IMR-90 (cell line): Measurements from ENCODE around the gene TFAP2E. TPM values are rescaled to one million over a fixed set of nuclear protein-coding genes. Genes with fewer than 3 reads are reported as not detected.

ENCODE experiments used
- ATAC-seq: fragments of 200-7000 bp; cut with Tn5 transposase; 2 replicates; pipeline ENCODE4 v1.9.1; 2020; ENCODE audit warnings: low read depth, mild to moderate bottlenecking, moderate library complexity
- BruUV-seq: library from RNA; stranded (reverse); fragments of 400-500 nt; replicated peaks from 2 replicates; lab custom pipeline; 2021; lab: Mats Ljungman, UMichigan
- CTCF ChIA-PET: fragments of 300-600 bp; formaldehyde crosslinking; extraction: SDS; loops from one replicate; lab custom pipeline; 2021; ENCODE audit warnings: antibody characterized with exemption; lab: Yijun Ruan, JAX
- POLR2A ChIA-PET: fragments of 300-600 bp; sonication (Branson Sonifier 250); formaldehyde crosslinking; loops from one replicate; lab custom pipeline; 2022; ENCODE audit warnings: antibody characterized with exemption; ENCODE audit not compliant: unreplicated experiment; lab: Charles Lee
- DNase-seq: peaks from one replicate; pipeline ENCODE4 v3.0.0; 2013
- H2AFZ ChIP-seq: replicated peaks from 2 replicates; pipeline ENCODE3; 2013; ENCODE audit warnings: low read length, mild to moderate bottlenecking; ENCODE audit not compliant: poor library complexity
- H2AK5ac ChIP-seq: 2 replicates; pipeline ENCODE4 v1.6.1; 2013; ENCODE audit warnings: low read depth, low read length, inconsistent platforms
- H2AK9ac ChIP-seq: replicated peaks from 2 replicates; pipeline ENCODE3; 2013; ENCODE audit warnings: mild to moderate bottlenecking, low read depth, low read length, moderate library complexity; ENCODE audit not compliant: poor library complexity
- H2BK120ac ChIP-seq: 2 replicates; pipeline ENCODE4 v1.6.1; 2013; ENCODE audit warnings: low read depth, low read length, inconsistent platforms
- H2BK15ac ChIP-seq: 3 replicates; pipeline ENCODE4 v1.6.1; 2013; ENCODE audit warnings: low read depth, low read length, inconsistent platforms
- H2BK20ac ChIP-seq: 2 replicates; pipeline ENCODE4 v1.6.1; 2013; ENCODE audit warnings: low read depth, mild to moderate bottlenecking, inconsistent platforms, low read length, moderate library complexity
- H2BK5ac ChIP-seq: 2 replicates; pipeline ENCODE4 v1.6.1; 2013; ENCODE audit warnings: mild to moderate bottlenecking, low read depth, low read length, inconsistent platforms; ENCODE audit not compliant: poor library complexity, severe bottlenecking
- H3K14ac ChIP-seq: replicated peaks from 2 replicates; pipeline ENCODE4 v1.6.1; 2013; ENCODE audit warnings: low read depth, low read length, inconsistent platforms
- H3K18ac ChIP-seq: 2 replicates; pipeline ENCODE4 v1.6.1; 2013; ENCODE audit warnings: low read depth, low read length, control low read depth
- H3K23ac ChIP-seq: 2 replicates; pipeline ENCODE4 v1.6.1; 2013; ENCODE audit warnings: low read depth, low read length, inconsistent platforms
- H3K27ac ChIP-seq: 2 replicates; pipeline ENCODE4 v1.5.1; 2013; ENCODE audit warnings: mild to moderate bottlenecking, control low read depth, low read length; ENCODE audit not compliant: insufficient read depth
- H3K27me3 ChIP-seq: 2 replicates; pipeline ENCODE4 v1.6.1; 2013; ENCODE audit warnings: low read length; ENCODE audit not compliant: control insufficient read depth, insufficient read depth
- H3K36me3 ChIP-seq: 2 replicates; pipeline ENCODE4 v1.6.1; 2013; ENCODE audit warnings: low read length, mixed read lengths; ENCODE audit not compliant: control insufficient read depth, insufficient read depth
- H3K4ac ChIP-seq: 2 replicates; pipeline ENCODE4 v1.6.1; 2013; ENCODE audit warnings: low read depth, low read length, inconsistent platforms
- H3K4me1 ChIP-seq: 2 replicates; pipeline ENCODE4 v1.6.1; 2013; ENCODE audit warnings: low read length, mixed read lengths; ENCODE audit not compliant: control insufficient read depth, insufficient read depth
- H3K4me2 ChIP-seq: 2 replicates; pipeline ENCODE4 v1.6.1; 2013; ENCODE audit warnings: low read depth, mild to moderate bottlenecking, control low read depth, low read length, moderate library complexity
- H3K4me3 ChIP-seq: 2 replicates; pipeline ENCODE4 v1.5.1; 2013; ENCODE audit warnings: low read depth, mild to moderate bottlenecking, control low read depth, low read length, moderate library complexity; ENCODE audit not compliant: insufficient read depth
- H3K56ac ChIP-seq: 2 replicates; pipeline ENCODE4 v1.6.1; 2013; ENCODE audit warnings: low read length, inconsistent platforms; ENCODE audit not compliant: insufficient read depth; ENCODE audit errors: extremely low read depth
- H3K79me1 ChIP-seq, 2 experiments: 2 replicates each; pipeline ENCODE4 v1.6.1; 2013; ENCODE audit warnings: low read length in 2 of 2, inconsistent platforms in 1 of 2, low read depth in 1 of 2
- H3K9ac ChIP-seq: 2 replicates; pipeline ENCODE4 v1.6.1; 2013; ENCODE audit warnings: low read depth, low read length, control low read depth
- H3K9me1 ChIP-seq: 2 replicates; pipeline ENCODE4 v1.6.1; 2013; ENCODE audit warnings: low read length, inconsistent platforms; ENCODE audit not compliant: insufficient read depth
- H3K9me3 ChIP-seq: 2 replicates; pipeline ENCODE4 v1.6.1; 2013; ENCODE audit warnings: low read length; ENCODE audit not compliant: control insufficient read depth, insufficient read depth
- H4K20me1 ChIP-seq: 2 replicates; pipeline ENCODE4 v1.6.1; 2013; ENCODE audit warnings: low read length, inconsistent platforms; ENCODE audit not compliant: insufficient read depth
- H4K5ac ChIP-seq: 2 replicates; pipeline ENCODE4 v1.6.1; 2013; ENCODE audit warnings: mild to moderate bottlenecking, low read depth, low read length, control low read depth
- H4K8ac ChIP-seq, 2 experiments: 2 replicates each; pipeline ENCODE4 v1.6.1; 2013; ENCODE audit warnings: low read depth in 2 of 2, low read length in 2 of 2, control low read depth in 1 of 2, inconsistent platforms in 1 of 2
- H4K91ac ChIP-seq: 2 replicates; pipeline ENCODE4 v1.6.1; 2013; ENCODE audit warnings: low read depth, low read length, inconsistent platforms; ENCODE audit not compliant: insufficient read depth
- BHLHE40 ChIP-seq: fragments of 150-350 bp; IDR thresholded peaks from 2 replicates; pipeline ENCODE4 v1.6.1; 2016; ENCODE audit warnings: mild to moderate bottlenecking, low read depth, low read length
- CEBPB ChIP-seq: IDR thresholded peaks from 2 replicates; pipeline ENCODE4 v1.6.1; 2012; ENCODE audit warnings: low read depth, low read length, improper control_type of control experiment
- NFE2L2 ChIP-seq: fragments of 150-350 bp; IDR thresholded peaks from 2 replicates; pipeline ENCODE4 v1.6.1; 2016; ENCODE audit warnings: low read depth, mild to moderate bottlenecking, low read length
- POLR2A ChIP-seq: IDR thresholded peaks from 2 replicates; pipeline ENCODE4 v1.6.1; 2012; ENCODE audit warnings: mild to moderate bottlenecking, low read depth, low read length
- RAD21 ChIP-seq: IDR thresholded peaks from 2 replicates; pipeline ENCODE4 v1.6.1; 2012; ENCODE audit warnings: low read length, improper control_type of control experiment
- RCOR1 ChIP-seq: IDR thresholded peaks from 2 replicates; pipeline ENCODE4 v1.6.1; 2012; ENCODE audit warnings: mild to moderate bottlenecking, low read length, improper control_type of control experiment; ENCODE audit not compliant: insufficient replicate concordance
- RFX5 ChIP-seq: IDR thresholded peaks from 2 replicates; pipeline ENCODE4 v1.8.0; 2012; ENCODE audit warnings: low read depth, mild to moderate bottlenecking, low read length, moderate library complexity
- SMC3 ChIP-seq: fragments of 150-350 bp; IDR thresholded peaks from 2 replicates; pipeline ENCODE4 v1.6.1; 2016; ENCODE audit warnings: low read depth, mild to moderate bottlenecking, antibody characterized with exemption, low read length, moderate library complexity
- WGBS, 2 experiments: methylation state at CpG; one replicate each; pipeline versions ENCODE4 v1.1.5 to v1.1.7; 2013; ENCODE audit warnings: missing lambda C conversion rate in 2 of 2; ENCODE audit not compliant: insufficient read length in 1 of 2; ENCODE audit errors: extremely low coverage in 2 of 2; 5-methylcytosine and 5-hydroxymethylcytosine counted together
- dilution Hi-C: fragments of 300-500 bp; cut with HindIII; formaldehyde crosslinking; loops from one replicate; pipeline ENCODE4 v1.14.3; 2018; ENCODE audit warnings: low sequenced_read_pairs; ENCODE audit not compliant: unreplicated experiment
- in situ Hi-C: fragments of 300-500 bp; cut with MboI; formaldehyde crosslinking; loops from 3 replicates; pipeline ENCODE4 v1.14.3; 2019; ENCODE audit warnings: low sequenced_read_pairs, inconsistent platforms, mixed read lengths
- intact Hi-C: fragments of 100-400 bp; cut with micrococcal nuclease; formaldehyde crosslinking; loops from 2 replicates; pipeline ENCODE4 v1.10.0; 2022
- polyA plus RNA-seq, 3 experiments: library from polyadenylated mRNA; depleted of rRNA; stranded (reverse); fragments of >200 nt; gene quantifications; 2 replicates each; pipeline ENCODE4 v1.2.3, GENCODE V29; 2012; ENCODE audit warnings: low replicate concordance in 1 of 3
- total RNA-seq: library from RNA; depleted of rRNA; stranded (reverse); fragments of >200 nt; gene quantifications from 2 replicates; pipeline ENCODE4 v1.2.3, GENCODE V29; 2012
- TF ChIP-seq, protein P1 (sequence below): fragments of 150-350 bp; IDR thresholded peaks from 2 replicates; pipeline ENCODE4 v1.6.1; 2017; ENCODE audit warnings: mild to moderate bottlenecking, antibody characterized with exemption, low read length, low read depth
- TF ChIP-seq, protein P2 (sequence below): fragments of 150-350 bp; IDR thresholded peaks from 2 replicates; pipeline ENCODE4 v1.6.1; 2016; ENCODE audit warnings: low read depth, mild to moderate bottlenecking, low read length, moderate library complexity, borderline replicate concordance

Gene TFAP2E
- total and polyA plus RNA-seq, 2 of the 4 experiments (the other 2 are of a cell fraction) = under 0.01 to 0.19 TPM

DNA sequence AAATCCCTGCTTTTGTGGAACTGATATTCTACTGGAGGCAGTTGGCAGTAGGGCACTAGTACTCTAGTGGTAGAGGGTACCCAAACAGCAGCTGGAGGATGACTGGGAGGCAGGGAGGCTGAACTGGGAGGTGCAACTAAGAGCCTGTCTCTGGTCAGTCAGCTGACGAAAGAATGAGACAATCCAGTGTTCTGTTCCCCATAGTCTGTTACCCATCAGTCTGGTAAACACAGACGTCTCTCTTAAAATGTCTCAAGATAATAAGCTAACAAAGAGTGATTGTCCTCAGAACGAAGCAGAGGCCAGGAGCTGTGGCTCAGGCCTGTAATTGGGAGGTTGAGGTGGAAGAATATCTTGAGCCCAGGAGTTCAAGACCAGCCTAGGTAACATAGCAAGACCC is 30.4 kb downstream of the TFAP2E start:
- dilution Hi-C loops = no loop called here
- CTCF ChIA-PET = no interaction called here
- Histone ChIP-seq H2AK5ac (no peak overlapping the region), H4K91ac (no peak overlapping the region), H4K20me1 (peaks cover 6% of the 10 kb centered on the region; the same call in 1 of the 2 replicates), H3K36me3 (peaks cover 31% of the 10 kb centered on the region), H3K9ac (no peak overlapping the region), H4K8ac (no peak overlapping the region), H3K4me3 (no peak overlapping the region), H3K9me3 (no peaks in the 10 kb centered on the region), H2BK20ac (no peak overlapping the region), H3K27ac (no peak overlapping the region), H3K4me1 (peaks cover 2% of the 10 kb centered on the region; the same call in 1 of the 2 replicates), H3K27me3 (no peaks in the 10 kb centered on the region), H2BK15ac (no peak overlapping the region), H3K14ac (no peak overlapping the region), H2AK9ac (no peak overlapping the region), H4K5ac (no peak overlapping the region), H2AFZ (no peak overlapping the region), H3K56ac (no peak overlapping the region), H2BK120ac (no peak overlapping the region), H3K18ac (no peak overlapping the region), H3K79me1 (peaks cover 15 to 24% of the 10 kb centered on the region in 2 experiments; a peak in 3 of 4 replicates), H3K9me1 (peaks cover 6% of the 10 kb centered on the region; the same call in 1 of the 2 replicates), H3K4me2 (no peak overlapping the region), H3K4ac (no peak overlapping the region), H2BK5ac (no peak overlapping the region), H3K23ac (no peak overlapping the region)
- ATAC-seq (no peak), DNase-seq (no peak)
- POLR2A ChIA-PET = no interaction called here
- 100% methylated on average over 1 of the region's 3 CpGs; no CpG with 5 or more reads in 1 of the 2 experiments for WGBS, 2 experiments
- no TSS peak for BruUV-seq
- in situ Hi-C loops = no loop called here
- intact Hi-C loops = no loop called here
- no peak for TF ChIP-seq RFX5
- TF ChIP-seq RCOR1 = no peak
- no peak for TF ChIP-seq SMC3
- TF ChIP-seq, protein P1, sequence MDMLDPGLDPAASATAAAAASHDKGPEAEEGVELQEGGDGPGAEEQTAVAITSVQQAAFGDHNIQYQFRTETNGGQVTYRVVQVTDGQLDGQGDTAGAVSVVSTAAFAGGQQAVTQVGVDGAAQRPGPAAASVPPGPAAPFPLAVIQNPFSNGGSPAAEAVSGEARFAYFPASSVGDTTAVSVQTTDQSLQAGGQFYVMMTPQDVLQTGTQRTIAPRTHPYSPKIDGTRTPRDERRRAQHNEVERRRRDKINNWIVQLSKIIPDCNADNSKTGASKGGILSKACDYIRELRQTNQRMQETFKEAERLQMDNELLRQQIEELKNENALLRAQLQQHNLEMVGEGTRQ = no peak
- TF ChIP-seq POLR2A = no peak
- TF ChIP-seq, protein P2, sequence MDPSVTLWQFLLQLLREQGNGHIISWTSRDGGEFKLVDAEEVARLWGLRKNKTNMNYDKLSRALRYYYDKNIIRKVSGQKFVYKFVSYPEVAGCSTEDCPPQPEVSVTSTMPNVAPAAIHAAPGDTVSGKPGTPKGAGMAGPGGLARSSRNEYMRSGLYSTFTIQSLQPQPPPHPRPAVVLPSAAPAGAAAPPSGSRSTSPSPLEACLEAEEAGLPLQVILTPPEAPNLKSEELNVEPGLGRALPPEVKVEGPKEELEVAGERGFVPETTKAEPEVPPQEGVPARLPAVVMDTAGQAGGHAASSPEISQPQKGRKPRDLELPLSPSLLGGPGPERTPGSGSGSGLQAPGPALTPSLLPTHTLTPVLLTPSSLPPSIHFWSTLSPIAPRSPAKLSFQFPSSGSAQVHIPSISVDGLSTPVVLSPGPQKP = no peak
- no peak for TF ChIP-seq CEBPB
- no peak for TF ChIP-seq NFE2L2
- TF ChIP-seq BHLHE40 = no peak
- no peak for TF ChIP-seq RAD21
